Panc1 (cell line): ENCODE data around the gene SLC19A1. TPM values are rescaled to one million over a fixed set of nuclear protein-coding genes. Genes with fewer than 3 reads are reported as not detected.

ENCODE experiments used
- ATAC-seq: fragments of 200-7000 bp; cut with Tn5 transposase; 2 replicates; pipeline ENCODE4 v1.9.1; 2020; ENCODE audit warnings: mild to moderate bottlenecking, moderate library complexity
- BruUV-seq: library from RNA; stranded (reverse); fragments of 400-500 nt; replicated peaks from 2 replicates; lab custom pipeline; 2021; lab: Mats Ljungman, UMichigan
- CTCF ChIA-PET: fragments of 300-600 bp; sonication (Branson Sonifier 250); formaldehyde crosslinking; loops from one replicate; lab custom pipeline; 2022; ENCODE audit warnings: antibody characterized with exemption; lab: Charles Lee
- POLR2A ChIA-PET: fragments of 300-600 bp; sonication (Branson Sonifier 250); formaldehyde crosslinking; loops from one replicate; lab custom pipeline; 2022; ENCODE audit warnings: antibody characterized with exemption; lab: Charles Lee
- DNase-seq: peaks from one replicate; pipeline ENCODE4 v3.0.0-alpha.2; 2010; ENCODE audit warnings: low read depth, low spot score
- H3K27ac ChIP-seq: 2 replicates; pipeline ENCODE4 v1.5.1; 2011; ENCODE audit warnings: mild to moderate bottlenecking, low read length, inconsistent platforms
- H3K27me3 ChIP-seq: fragments of 200-500 bp; sonication (Bioruptor generic); 2 replicates; pipeline ENCODE4 v1.6.0; 2014; ENCODE audit warnings: low read length, inconsistent platforms; ENCODE audit not compliant: control insufficient read depth, insufficient read depth
- H3K36me3 ChIP-seq: fragments of 200-500 bp; sonication (Bioruptor generic); 2 replicates; pipeline ENCODE4 v1.5.1; 2014; ENCODE audit warnings: inconsistent platforms, mild to moderate bottlenecking, low read length, moderate library complexity; ENCODE audit not compliant: control insufficient read depth, insufficient read depth
- H3K4me1 ChIP-seq: 2 replicates; pipeline ENCODE4 v1.5.1; 2011; ENCODE audit warnings: inconsistent platforms, mild to moderate bottlenecking, low read length, moderate library complexity; ENCODE audit not compliant: control insufficient read depth, insufficient read depth
- H3K4me3 ChIP-seq, 2 experiments: 2 replicates each; pipeline ENCODE4 v1.5.1; 2011 to 2012; ENCODE audit warnings: low read depth in 2 of 2, low read length in 2 of 2, mild to moderate bottlenecking in 2 of 2, inconsistent platforms in 1 of 2, moderate library complexity in 1 of 2
- H3K9me3 ChIP-seq: fragments of 200-500 bp; sonication (Bioruptor generic); 2 replicates; pipeline ENCODE4 v1.5.1; 2014; ENCODE audit warnings: low read depth, mild to moderate bottlenecking, inconsistent platforms, low read length, moderate library complexity; ENCODE audit not compliant: control insufficient read depth, insufficient read depth
- CTCF ChIP-seq: fragments of 450-650 bp; IDR thresholded peaks from 2 replicates; pipeline ENCODE4 v1.5.1; 2017; ENCODE audit warnings: mild to moderate bottlenecking
- POLR2AphosphoS5 ChIP-seq: IDR thresholded peaks from 2 replicates; pipeline ENCODE4 v1.6.1; 2012; ENCODE audit warnings: mild to moderate bottlenecking, low read depth, low read length, moderate library complexity
- REST ChIP-seq, 2 experiments: IDR thresholded peaks; 2 replicates each; pipeline ENCODE4 v1.6.1; 2011 to 2012; ENCODE audit warnings: low read depth in 2 of 2, control low read depth in 1 of 2, low read length in 1 of 2, mild to moderate bottlenecking in 1 of 2, moderate library complexity in 1 of 2; ENCODE audit not compliant: insufficient read depth in 1 of 2
- SIN3A ChIP-seq: IDR thresholded peaks from 2 replicates; pipeline ENCODE4 v1.6.1; 2012; ENCODE audit warnings: low read depth, mild to moderate bottlenecking, low read length, moderate library complexity, borderline replicate concordance; ENCODE audit not compliant: insufficient read depth
- TCF7L2 ChIP-seq: IDR thresholded peaks from 2 replicates; pipeline ENCODE4 v1.6.1; 2011; ENCODE audit warnings: mild to moderate bottlenecking, low read depth, low read length, inconsistent platforms
- in situ Hi-C: cut with HindIII; loops from 2 replicates; pipeline ENCODE4 v1.10.0; 2016; ENCODE audit warnings: low sequenced_read_pairs, low pct_unique_long_range_greater_than_20kb
- intact Hi-C: fragments of 100-400 bp; cut with micrococcal nuclease; formaldehyde crosslinking; loops from one replicate; pipeline ENCODE4 v1.10.0; 2022; ENCODE audit not compliant: unreplicated experiment
- total RNA-seq: library from RNA; stranded (reverse); gene quantifications from one replicate; pipeline ENCODE4 v1.2.1, GENCODE V29; 2021; ENCODE audit not compliant: unreplicated experiment

Gene SLC19A1
- total RNA-seq, 1 experiment from 2014 or later: 24.5 TPM

GRCh38 chr21:45474323-45474950, 67.8 kb downstream of the SLC19A1 start:
- Histone ChIP-seq H3K4me3 (no peak overlapping the region), H3K4me1 (peaks cover 24% of the 10 kb centered on the region), H3K9me3 (no peaks in the 10 kb centered on the region), H3K27me3 (no peaks in the 10 kb centered on the region), H3K27ac (peak overlapping the region; percentile 10; the same call in 1 of the 2 replicates), H3K36me3 (peaks cover 3% of the 10 kb centered on the region)
- TF ChIP-seq REST (IDR thresholded peaks at IDR 0.05; ENCODE audit: insufficient read depth in 1 of 2, low read depth in 2 of 2, low read length in 1 of 2) (no peak), POLR2AphosphoS5 (no peak), TCF7L2 (no peak), SIN3A (no peak), CTCF (no peak)
- ATAC-seq (no peak), DNase-seq (no peak)
- ChIA-PET CTCF (no interaction called here), POLR2A (no interaction called here)
- BruUV-seq: no TSS peak
- intact Hi-C loops (no loop called here), in situ Hi-C loops (no loop called here)

GRCh38 chr21:45473496-45474322, 68.5 kb downstream of the SLC19A1 start:
- no peaks in the 10 kb centered on the region for H3K27me3 ChIP-seq
- no peaks in the 10 kb centered on the region for H3K9me3 ChIP-seq
- H3K36me3 ChIP-seq: peaks cover 3% of the 10 kb centered on the region
- ChIA-PET POLR2A (no interaction called here), CTCF (no interaction called here)
- H3K27ac ChIP-seq: peak overlapping the region; percentile 10; the same call in 1 of the 2 replicates
- no peak overlapping the region for H3K4me3 ChIP-seq
- DNase-seq (no peak), ATAC-seq (no peak)
- peaks cover 31% of the 10 kb centered on the region for H3K4me1 ChIP-seq
- TF ChIP-seq POLR2AphosphoS5: no peak
- TF ChIP-seq CTCF: no peak
- no peak for TF ChIP-seq TCF7L2
- no peak for TF ChIP-seq REST (IDR thresholded peaks at IDR 0.05; ENCODE audit: insufficient read depth in 1 of 2, low read depth in 2 of 2, low read length in 1 of 2)
- TF ChIP-seq SIN3A: no peak
- in situ Hi-C loops (no loop called here), intact Hi-C loops (no loop called here)
- no TSS peak for BruUV-seq
